Thyroid gland (tissue), 4 donors: ENCODE data around the gene C12orf56. TPM values are rescaled to one million over a fixed set of nuclear protein-coding genes. Genes with fewer than 3 reads are reported as not detected.

Experiments
- DNase-seq, 2 donors: peaks; one replicate each; pipeline ENCODE4 v3.0.0-alpha.2; 2019
- H3K27ac ChIP-seq, 3 donors: fragments of 200-600 bp; sonication (generic); 1 replicate in 2 of 3; 2 replicates in 1 of 3; pipeline ENCODE4 v1.5.1; 2016 to 2019; ENCODE audit warnings: mild to moderate bottlenecking in 1 of 3, moderate library complexity in 1 of 3
- H3K27me3 ChIP-seq: fragments of 200-600 bp; sonication (generic); one replicate; pipeline ENCODE4 v1.5.1; 2019
- H3K36me3 ChIP-seq, 2 donors: fragments of 200-600 bp; sonication (generic); one replicate each; pipeline ENCODE4 v1.5.1; 2016 to 2019
- H3K4me1 ChIP-seq, 2 donors: fragments of 200-600 bp; sonication (generic); one replicate each; pipeline ENCODE4 v1.5.1; 2017 to 2019
- H3K4me3 ChIP-seq, 3 donors: fragments of 200-600 bp; sonication (generic); replicated peaks in 1 of 3; 1 replicate in 2 of 3; 2 replicates in 1 of 3; pipeline ENCODE4 v1.5.1; 2016; ENCODE audit warnings: mild to moderate bottlenecking in 1 of 3
- H3K9me3 ChIP-seq: fragments of 200-600 bp; sonication (generic); one replicate; pipeline ENCODE4 v1.5.1; 2017
- CTCF ChIP-seq, 6 experiments: fragments of 200-600 bp in 3 of 6; fragments of 450-650 bp in 3 of 6; sonication (generic) in 3 of 6; IDR thresholded peaks; one replicate each; pipeline ENCODE4 v1.5.1; 2016 to 2019; ENCODE audit warnings: antibody characterized with exemption in 6 of 6, mild to moderate bottlenecking in 2 of 6, inconsistent platforms in 1 of 6, moderate library complexity in 1 of 6
- POLR2A ChIP-seq, 2 donors: fragments of 450-650 bp; IDR thresholded peaks; one replicate each; pipeline ENCODE4 v1.6.1; 2017; ENCODE audit warnings: antibody characterized with exemption in 2 of 2, mild to moderate bottlenecking in 2 of 2, moderate library complexity in 1 of 2
- WGBS, 2 donors: methylation state at CpG; one replicate each; pipeline ENCODE4 v1.1.5; 2017; 5-methylcytosine and 5-hydroxymethylcytosine counted together
- intact Hi-C: fragments of 100-400 bp; cut with DNase I; formaldehyde crosslinking; loops from one replicate; pipeline ENCODE4 v1.15.1; 2023
- total RNA-seq, 4 donors: library from RNA; depleted of rRNA; stranded (reverse); fragments of >200 nt; gene quantifications; one replicate each; pipeline ENCODE4 v1.2.3, GENCODE V29; 2016

C12orf56 gene
- total RNA-seq, 4 donors from 2014 or later = not detected

DNA sequence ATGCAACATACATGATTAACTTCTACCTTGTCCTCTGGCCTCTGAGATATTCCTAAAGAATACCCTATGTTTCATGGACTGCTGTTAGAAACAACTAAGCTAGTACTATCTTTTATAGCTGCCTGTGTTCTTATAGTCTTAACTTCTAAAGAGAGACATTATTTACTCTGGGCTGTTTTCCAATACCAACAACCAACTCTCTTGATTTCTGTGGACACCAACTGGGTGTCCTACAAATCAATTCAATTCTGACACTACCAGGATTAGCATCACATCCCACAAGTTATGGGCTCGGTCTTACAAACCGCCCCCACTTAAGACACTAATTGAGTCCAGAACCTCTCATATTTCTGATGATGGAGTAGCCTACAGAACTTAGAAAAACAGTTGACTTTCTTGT lies 21.9 kb upstream of the C12orf56 start:
- TF ChIP-seq POLR2A (IDR thresholded peaks at IDR 0.05) = no peak
- TF ChIP-seq CTCF (IDR thresholded peaks at IDR 0.05) = no peak
- Histone ChIP-seq H3K4me3 (no peak overlapping the region), H3K4me1 (peaks cover 4 to 6% of the 10 kb centered on the region in 2 donors), H3K9me3 (no peaks in the 10 kb centered on the region), H3K27ac (no peak overlapping the region), H3K27me3 (no peaks in the 10 kb centered on the region), H3K36me3 (peaks cover 50 to 56% of the 10 kb centered on the region in 2 donors)
- 92 to 97% methylated on average over 2 of the region's 2 CpGs for WGBS, 2 donors
- DNase-seq = no peak
- intact Hi-C loops = no loop called here

DNA sequence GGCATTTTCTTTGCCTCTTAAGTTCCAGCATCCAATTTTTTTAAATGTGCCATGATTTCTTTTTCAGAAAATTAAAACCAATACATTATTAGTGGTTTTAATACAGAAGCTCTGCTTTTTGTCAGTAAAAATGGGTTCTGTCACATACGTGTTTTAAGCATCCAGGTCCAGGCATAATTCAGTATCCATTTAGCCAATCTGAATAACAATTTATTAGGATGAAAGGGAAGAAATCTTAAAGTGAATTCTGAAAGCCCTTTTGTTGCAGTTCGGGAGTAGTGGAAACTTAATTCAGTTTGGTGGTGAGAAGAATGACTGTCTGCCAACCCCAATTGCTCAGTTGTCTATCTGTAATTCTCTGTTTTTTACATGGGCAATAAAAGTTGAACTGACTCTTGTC lies 20.9 kb upstream of the C12orf56 start:
- intact Hi-C loops = no loop called here
- TF ChIP-seq CTCF (IDR thresholded peaks at IDR 0.05) = no peak
- TF ChIP-seq POLR2A (IDR thresholded peaks at IDR 0.05) = no peak
- no peak for DNase-seq
- Histone ChIP-seq H3K4me3 (no peak overlapping the region), H3K4me1 (peaks cover 4 to 6% of the 10 kb centered on the region in 2 donors), H3K36me3 (peaks cover 40 to 45% of the 10 kb centered on the region in 2 donors), H3K9me3 (no peaks in the 10 kb centered on the region), H3K27me3 (no peaks in the 10 kb centered on the region), H3K27ac (no peak overlapping the region)
- WGBS, 2 donors = 92 to 95% methylated on average over 2 of the region's 2 CpGs

GRCh38 chr12:64407342-64408223 lies 17.0 kb upstream of the C12orf56 start:
- no peak for DNase-seq
- TF ChIP-seq CTCF (IDR thresholded peaks at IDR 0.05) = no peak
- no peak for TF ChIP-seq POLR2A (IDR thresholded peaks at IDR 0.05)
- H3K27me3 ChIP-seq = no peaks in the 10 kb centered on the region
- peaks cover 8 to 14% of the 10 kb centered on the region in 2 donors for H3K4me1 ChIP-seq
- peaks cover 14 to 19% of the 10 kb centered on the region in 2 donors for H3K36me3 ChIP-seq
- H3K27ac ChIP-seq = peak overlapping the region in 1 of 3 donors; percentile 8
- no peaks in the 10 kb centered on the region for H3K9me3 ChIP-seq
- H3K4me3 ChIP-seq = no peak overlapping the region
- 82 to 88% methylated on average over 9 of the region's 9 CpGs for WGBS, 2 donors
- intact Hi-C loops = no loop called here

DNA sequence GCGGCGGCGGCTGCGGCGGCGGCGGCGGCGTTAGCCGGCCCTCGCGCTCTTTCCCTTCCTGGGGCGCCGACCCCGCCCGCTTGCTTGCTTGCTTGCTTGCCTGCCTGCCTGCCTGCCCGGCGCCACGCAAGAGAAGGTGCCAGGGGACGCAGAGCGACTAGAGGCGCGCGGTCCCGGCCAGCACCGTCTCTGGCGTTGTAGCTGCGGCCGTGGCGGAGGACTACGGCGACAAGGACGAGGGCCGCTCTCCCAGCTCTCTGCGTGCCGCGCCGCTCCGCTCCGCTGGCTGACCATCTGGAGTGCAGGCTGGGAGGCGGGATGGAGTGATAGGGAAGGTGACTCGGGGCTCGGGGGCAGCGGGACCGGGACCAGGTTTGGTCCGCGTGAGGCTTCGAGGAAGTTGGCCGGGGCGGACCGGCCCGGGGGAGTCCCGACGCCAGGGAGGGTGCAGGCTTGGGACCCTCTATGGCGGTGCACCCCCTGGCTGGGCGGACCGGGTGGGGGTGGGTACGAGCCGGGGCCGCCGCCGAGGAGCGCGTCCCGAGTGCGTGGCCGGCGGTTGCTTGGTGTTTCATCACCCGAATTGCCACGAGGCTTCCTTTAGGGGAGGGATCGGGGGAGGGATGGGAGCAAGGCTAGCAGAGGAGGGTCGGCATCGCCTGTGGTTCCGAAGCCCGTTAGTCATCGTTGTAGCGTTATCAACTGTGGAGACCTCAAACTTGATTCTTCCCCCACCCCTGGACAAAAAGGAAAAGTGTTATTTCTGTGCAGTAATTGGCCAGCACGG lies 14.1 kb upstream of the C12orf56 start:
- intact Hi-C loops = loop anchor here (5.0 kb wide), 1 partner anchor 48 kb away; the partner anchor contains the start of gene TBK1
- H3K4me3 ChIP-seq = peak overlapping the region; percentile 71 to 99 (median 90)
- H3K27ac ChIP-seq = peak overlapping the region; percentile 95 to 96 (median 96)
- H3K27me3 ChIP-seq = no peaks in the 10 kb centered on the region
- TF ChIP-seq POLR2A (IDR thresholded peaks at IDR 0.05) (no peak), CTCF (IDR thresholded peaks at IDR 0.05) (no peak)
- 0 to 2% methylated on average over 20 to 37 of the region's 78 CpGs for WGBS, 2 donors
- no peaks in the 10 kb centered on the region for H3K9me3 ChIP-seq
- no peaks in the 10 kb centered on the region for H3K36me3 ChIP-seq
- H3K4me1 ChIP-seq = peaks cover 8 to 14% of the 10 kb centered on the region in 2 donors
- DNase-seq = peak in 1 of 2 donors; percentile 55
